Left ventricle myocardium inferior (tissue), 1 donor: ENCODE measurements around the gene RNF150. TPM values are rescaled to one million over a fixed set of nuclear protein-coding genes. Genes with fewer than 3 reads are reported as not detected.

Experiments
- DNase-seq: peaks from one replicate; pipeline ENCODE4 v3.0.0-alpha.2; 2020
- H3K27ac ChIP-seq: fragments of 200-600 bp; replicated peaks from 2 replicates; pipeline ENCODE4 v1.8.0; 2021
- H3K27me3 ChIP-seq: fragments of 200-600 bp; 2 replicates; pipeline ENCODE4 v1.8.0; 2021; ENCODE audit warnings: low read depth
- H3K36me3 ChIP-seq: fragments of 200-600 bp; 2 replicates; pipeline ENCODE4 v1.8.0; 2021
- H3K4me1 ChIP-seq: fragments of 200-600 bp; 2 replicates; pipeline ENCODE4 v1.8.0; 2021
- H3K4me3 ChIP-seq: fragments of 200-600 bp; 2 replicates; pipeline ENCODE4 v1.8.0; 2021; ENCODE audit warnings: mild to moderate bottlenecking, moderate library complexity
- H3K9me3 ChIP-seq: fragments of 200-600 bp; replicated peaks from 2 replicates; pipeline ENCODE4 v1.8.0; 2021
- intact Hi-C: fragments of 100-400 bp; cut with micrococcal nuclease; formaldehyde crosslinking; loops from one replicate; pipeline ENCODE4 v1.11.0; 2022
- total RNA-seq: library from RNA; stranded (reverse); fragmentation: NEBNext Ultra II Directional; extraction: Animal tissue kit (Norgen Biotek cat#: 25700); gene quantifications from one replicate; pipeline ENCODE4 v1.2.1, GENCODE V29; 2021
- TF ChIP-seq, protein P1 (sequence below): fragments of 200-600 bp; IDR thresholded peaks from 2 replicates; pipeline ENCODE4 v1.8.0; 2021; ENCODE audit warnings: antibody characterized with exemption, mild to moderate bottlenecking, borderline replicate concordance
- donor health status: DM: no; HTN: yes; CAD: no; lungs with severe emphysema.

The RNF150 gene
- total RNA-seq, 1 donor from 2014 or later: 68.0 TPM

DNA sequence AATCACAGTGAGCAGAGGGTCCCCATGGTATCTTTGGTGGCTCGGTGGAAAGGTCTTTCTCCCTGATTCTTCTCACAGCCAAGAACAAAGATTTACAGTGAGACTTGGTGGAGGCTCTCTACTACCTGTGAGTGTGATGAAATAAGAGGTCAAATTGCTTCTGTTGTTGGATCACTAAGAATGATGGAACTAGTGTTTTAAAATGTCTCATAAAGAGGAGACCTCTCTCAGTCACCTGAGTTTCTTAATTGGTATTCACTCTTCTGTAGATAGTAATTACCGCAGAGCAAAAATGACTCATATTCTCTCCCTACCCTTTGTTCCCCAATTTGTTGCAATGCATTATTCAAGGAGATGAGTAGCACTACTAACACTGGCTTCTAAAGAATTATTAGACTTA, 276.2 kb downstream of the RNF150 start:
- Histone ChIP-seq H3K36me3 (no peaks in the 10 kb centered on the region), H3K9me3 (no peaks in the 10 kb centered on the region), H3K4me1 (peaks cover 27% of the 10 kb centered on the region), H3K4me3 (no peak overlapping the region), H3K27me3 (no peaks in the 10 kb centered on the region), H3K27ac (peak overlapping the region; percentile 41)
- intact Hi-C loops: no loop called here
- no peak for DNase-seq
- TF ChIP-seq, protein P1, sequence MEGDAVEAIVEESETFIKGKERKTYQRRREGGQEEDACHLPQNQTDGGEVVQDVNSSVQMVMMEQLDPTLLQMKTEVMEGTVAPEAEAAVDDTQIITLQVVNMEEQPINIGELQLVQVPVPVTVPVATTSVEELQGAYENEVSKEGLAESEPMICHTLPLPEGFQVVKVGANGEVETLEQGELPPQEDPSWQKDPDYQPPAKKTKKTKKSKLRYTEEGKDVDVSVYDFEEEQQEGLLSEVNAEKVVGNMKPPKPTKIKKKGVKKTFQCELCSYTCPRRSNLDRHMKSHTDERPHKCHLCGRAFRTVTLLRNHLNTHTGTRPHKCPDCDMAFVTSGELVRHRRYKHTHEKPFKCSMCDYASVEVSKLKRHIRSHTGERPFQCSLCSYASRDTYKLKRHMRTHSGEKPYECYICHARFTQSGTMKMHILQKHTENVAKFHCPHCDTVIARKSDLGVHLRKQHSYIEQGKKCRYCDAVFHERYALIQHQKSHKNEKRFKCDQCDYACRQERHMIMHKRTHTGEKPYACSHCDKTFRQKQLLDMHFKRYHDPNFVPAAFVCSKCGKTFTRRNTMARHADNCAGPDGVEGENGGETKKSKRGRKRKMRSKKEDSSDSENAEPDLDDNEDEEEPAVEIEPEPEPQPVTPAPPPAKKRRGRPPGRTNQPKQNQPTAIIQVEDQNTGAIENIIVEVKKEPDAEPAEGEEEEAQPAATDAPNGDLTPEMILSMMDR: no peak

DNA sequence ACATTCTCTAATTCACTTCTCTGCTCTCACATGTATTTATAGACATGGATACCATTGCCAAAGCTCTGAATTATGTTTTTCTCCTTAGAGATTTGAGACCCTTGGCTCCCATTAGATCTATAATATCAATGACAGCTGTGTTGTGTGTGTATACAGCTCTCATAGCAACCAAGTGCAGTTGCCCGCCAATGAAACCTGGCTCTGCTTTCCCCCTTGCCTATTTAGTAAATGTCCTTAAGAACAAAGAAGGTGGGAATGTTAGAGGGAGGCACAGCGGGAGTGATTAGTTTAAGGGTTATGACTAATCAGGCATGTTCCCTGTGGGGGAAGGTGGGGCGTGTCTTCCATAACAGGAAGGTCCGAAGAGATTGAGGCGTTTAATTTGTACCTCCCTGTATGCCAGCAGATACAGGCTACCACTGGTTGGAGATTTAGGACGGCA, 276.6 kb downstream of the RNF150 start:
- intact Hi-C loops: no loop called here
- DNase-seq: no peak
- Histone ChIP-seq H3K27me3 (no peaks in the 10 kb centered on the region), H3K4me3 (no peak overlapping the region), H3K9me3 (no peaks in the 10 kb centered on the region), H3K36me3 (no peaks in the 10 kb centered on the region), H3K27ac (peak overlapping the region; percentile 41), H3K4me1 (peaks cover 22% of the 10 kb centered on the region)
- TF ChIP-seq, protein P1: no peak

DNA sequence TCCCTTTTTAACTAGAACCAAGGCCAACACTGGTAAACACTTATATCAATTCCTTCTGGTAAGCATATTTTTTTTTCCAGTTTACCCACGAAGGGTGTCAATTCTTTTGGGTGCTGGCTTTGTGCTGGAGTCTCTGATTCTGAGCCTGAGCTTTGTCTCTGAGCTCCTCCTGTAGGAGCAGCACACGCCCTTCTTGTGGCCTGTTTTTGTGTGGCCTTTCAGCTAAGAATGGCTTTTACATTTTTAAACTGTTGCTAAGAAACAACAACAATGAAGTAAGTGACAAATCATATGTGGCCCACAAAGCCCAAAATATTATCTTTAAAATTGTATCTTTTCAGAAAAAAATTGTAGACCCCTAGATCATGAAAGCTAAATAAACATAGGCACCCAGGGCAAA, 279.1 kb downstream of the RNF150 start:
- Histone ChIP-seq H3K4me3 (no peak overlapping the region), H3K9me3 (no peaks in the 10 kb centered on the region), H3K27ac (no peak overlapping the region), H3K4me1 (peaks cover 18% of the 10 kb centered on the region), H3K36me3 (no peaks in the 10 kb centered on the region), H3K27me3 (no peaks in the 10 kb centered on the region)
- TF ChIP-seq, protein P1: no peak
- intact Hi-C loops: loop anchor here (5.0 kb wide), 2 partner anchors 237 to 492 kb away; no protein-coding TSS in a partner anchor
- DNase-seq: no peak

- Histone ChIP-seq H3K27ac (no peak overlapping the region), H3K4me1 (peaks cover 10% of the 10 kb centered on the region), H3K36me3 (no peaks in the 10 kb centered on the region), H3K9me3 (no peaks in the 10 kb centered on the region), H3K4me3 (no peak overlapping the region), H3K27me3 (no peaks in the 10 kb centered on the region)
- no peak for DNase-seq
- intact Hi-C loops: loop anchor here (5.0 kb wide), 2 partner anchors 235 to 490 kb away; no protein-coding TSS in a partner anchor
- TF ChIP-seq, protein P1: no peak
Measured at GRCh38 chr4:140851804-140852203, 281.5 kb downstream of the RNF150 start.

DNA sequence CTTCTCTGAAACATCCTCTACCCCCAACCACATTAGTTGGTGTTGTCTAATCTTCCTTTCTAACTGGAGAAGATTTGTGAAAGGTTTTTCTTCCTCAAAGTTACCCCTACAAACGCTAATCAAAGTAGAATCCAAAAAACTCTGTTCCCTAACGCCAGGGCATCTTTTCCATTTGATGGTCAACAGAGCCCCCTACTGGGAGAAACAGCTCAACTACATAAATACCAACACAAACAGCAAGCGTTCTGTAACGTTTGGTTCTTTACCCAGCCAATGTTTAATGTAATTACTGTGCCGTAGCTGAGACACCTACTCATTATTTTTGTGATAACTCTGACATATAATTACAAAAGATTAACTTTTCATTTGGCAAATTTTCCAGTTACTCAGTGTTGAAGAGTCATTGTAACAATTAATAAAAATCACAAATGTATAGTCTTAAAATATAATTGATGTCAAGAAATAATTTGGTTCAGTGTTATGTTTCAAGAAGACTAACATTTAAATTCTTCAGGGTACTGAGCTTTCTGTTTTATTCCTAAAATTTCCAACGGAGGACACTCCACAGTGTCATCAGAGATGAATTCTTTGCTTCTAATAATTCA, 282.1 kb downstream of the RNF150 start:
- Histone ChIP-seq H3K9me3 (no peaks in the 10 kb centered on the region), H3K36me3 (no peaks in the 10 kb centered on the region), H3K4me1 (peaks cover 3% of the 10 kb centered on the region), H3K27me3 (no peaks in the 10 kb centered on the region), H3K27ac (no peak overlapping the region), H3K4me3 (no peak overlapping the region)
- intact Hi-C loops: loop anchor here (5.0 kb wide), 2 partner anchors 234 to 489 kb away; no protein-coding TSS in a partner anchor
- TF ChIP-seq, protein P1: peak; percentile 86
- DNase-seq: no peak
